D341Med (cell line): ENCODE results near the gene HDAC2.

ENCODE experiments used
- DNase-seq: peaks from one replicate; pipeline ENCODE4 v3.0.0; 2012; ENCODE audit warnings: low spot score

Gene HDAC2

GRCh38 chr6:113909224-113909856 lies 61.6 kb downstream of the HDAC2 start:
- DNase-seq = peak; percentile 60

DNA sequence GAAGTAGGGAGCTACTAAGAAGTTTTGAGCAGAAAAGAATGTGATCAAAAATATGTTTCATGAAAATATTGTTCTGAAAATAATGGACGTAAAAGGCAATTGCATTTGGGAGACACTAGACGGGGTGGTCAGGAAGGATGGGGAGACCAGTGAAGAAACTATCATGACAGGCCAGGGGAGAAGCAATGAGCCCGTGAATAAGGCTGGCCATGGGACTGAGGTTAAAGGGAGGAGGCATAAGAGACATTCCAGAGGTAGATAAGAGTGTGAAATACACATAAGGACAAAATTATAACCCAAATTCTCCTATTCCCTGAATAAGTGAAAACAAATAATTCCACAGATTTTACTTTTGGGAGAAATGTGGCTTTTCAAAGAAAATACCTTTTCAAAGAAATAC lies 62.1 kb downstream of the HDAC2 start:
- DNase-seq = no peak

DNA sequence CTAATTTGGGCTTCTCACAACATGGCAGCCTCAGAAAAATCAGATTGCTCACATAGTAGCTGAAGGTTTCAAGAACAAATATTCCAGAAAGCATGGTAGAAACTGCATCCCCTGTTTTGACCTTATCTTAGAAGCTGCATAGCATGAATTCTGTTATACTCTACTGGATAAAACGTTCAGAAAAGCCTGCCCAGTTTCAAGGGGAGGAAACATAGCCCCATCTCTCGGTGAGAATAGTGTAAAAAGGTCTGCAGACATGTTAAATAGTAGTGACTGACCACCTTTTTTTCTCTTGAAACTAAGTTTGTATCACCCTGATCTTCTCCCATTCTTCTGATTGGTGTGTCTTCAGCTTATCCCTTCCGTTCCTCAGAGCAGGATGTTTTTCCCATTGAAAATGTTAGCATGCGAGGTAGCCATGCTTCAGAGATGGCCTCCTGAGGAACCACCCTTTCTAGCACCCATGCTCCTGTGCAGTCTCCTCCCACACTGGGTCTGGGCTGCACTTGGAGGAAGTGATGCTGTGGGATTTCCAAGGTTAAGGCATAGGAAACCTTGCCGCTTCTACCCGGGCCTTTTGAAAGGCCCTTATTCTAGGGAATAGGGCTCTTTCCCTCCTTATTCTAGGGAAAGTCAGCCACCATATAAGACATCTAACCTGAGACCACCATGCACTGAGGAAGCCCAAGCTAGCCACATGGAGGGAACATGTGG lies 63.7 kb downstream of the HDAC2 start:
- no peak for DNase-seq

- no peak for DNase-seq
Observed at GRCh38 chr6:113903666-113904330, 67.2 kb downstream of the HDAC2 start.

DNA sequence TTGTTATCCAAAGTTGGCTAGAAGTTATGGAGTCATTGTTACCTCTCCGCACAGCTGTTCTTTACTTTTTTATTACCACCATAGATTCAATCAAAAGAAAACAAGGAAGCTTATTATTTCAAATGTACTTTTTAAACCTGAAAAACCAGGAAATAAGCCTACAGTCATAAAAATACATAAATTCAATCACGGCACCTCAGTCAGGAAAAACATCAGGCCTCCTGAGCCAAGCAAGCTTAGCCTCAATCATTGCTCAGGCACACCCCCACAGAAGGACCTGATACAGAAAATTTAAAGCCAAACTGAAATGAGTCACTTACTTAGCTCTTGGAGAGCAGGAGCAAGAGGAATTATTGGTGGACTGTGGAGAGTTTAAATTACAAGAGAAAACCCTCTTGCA lies 69.5 kb downstream of the HDAC2 start:
- DNase-seq = no peak

GRCh38 chr6:113894712-113895674 lies 76.0 kb downstream of the HDAC2 start:
- DNase-seq = no peak

GRCh38 chr6:113893866-113894265 lies 77.1 kb downstream of the HDAC2 start:
- no peak for DNase-seq

- DNase-seq = no peak
Observed at GRCh38 chr6:113893451-113893850, 77.5 kb downstream of the HDAC2 start.

DNA sequence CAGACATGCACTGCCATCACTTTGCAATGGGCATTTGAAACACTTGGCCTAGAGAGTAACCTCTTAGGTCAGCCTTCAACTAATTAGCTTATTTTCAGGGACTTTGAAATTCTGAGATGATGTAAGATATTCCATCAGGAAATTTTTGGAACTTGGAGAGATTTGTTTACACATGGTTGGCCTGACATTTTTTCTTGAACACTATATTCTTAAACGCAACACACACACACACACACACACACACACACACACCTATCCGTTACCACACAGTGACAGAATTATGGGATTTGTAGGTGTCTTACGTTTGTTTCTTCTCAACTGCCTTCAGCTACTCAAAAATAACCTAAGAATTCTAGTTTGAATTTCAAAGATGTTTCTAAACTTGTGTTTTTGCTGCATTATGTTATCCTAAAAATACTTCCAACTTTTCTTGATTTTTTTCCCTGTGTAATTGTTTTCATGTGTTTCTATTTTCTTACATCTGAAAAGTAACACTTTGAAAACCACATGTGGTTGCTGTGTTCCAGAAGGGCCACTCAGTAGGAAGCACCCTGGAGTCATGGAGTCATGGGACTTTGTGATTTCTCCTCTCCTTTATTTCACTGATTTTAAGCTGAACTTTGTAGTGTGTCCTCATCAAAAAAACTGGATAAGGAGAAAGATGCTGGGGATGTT lies 81.9 kb downstream of the HDAC2 start:
- DNase-seq = no peak

- DNase-seq = no peak
Observed at GRCh38 chr6:113888493-113888892, 82.5 kb downstream of the HDAC2 start.

DNA sequence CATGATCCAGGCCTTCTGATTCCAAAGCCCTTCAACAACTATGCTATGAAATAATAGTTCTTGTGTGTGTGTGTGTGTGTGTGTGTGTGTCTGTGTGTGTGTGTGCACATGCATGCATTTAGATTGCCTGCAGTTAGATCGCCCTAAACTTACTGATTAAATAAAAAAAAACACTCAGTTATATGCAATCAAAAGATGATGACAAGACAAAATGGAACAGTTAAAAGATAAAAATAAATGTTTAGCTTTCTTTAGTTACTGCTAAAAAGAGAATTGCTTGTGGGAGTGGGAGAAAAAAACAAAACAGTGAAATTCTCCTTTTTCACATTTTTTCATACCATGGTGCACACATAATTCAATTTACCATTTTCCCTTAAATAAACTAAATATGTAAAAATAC lies 84.4 kb downstream of the HDAC2 start:
- no peak for DNase-seq

DNA sequence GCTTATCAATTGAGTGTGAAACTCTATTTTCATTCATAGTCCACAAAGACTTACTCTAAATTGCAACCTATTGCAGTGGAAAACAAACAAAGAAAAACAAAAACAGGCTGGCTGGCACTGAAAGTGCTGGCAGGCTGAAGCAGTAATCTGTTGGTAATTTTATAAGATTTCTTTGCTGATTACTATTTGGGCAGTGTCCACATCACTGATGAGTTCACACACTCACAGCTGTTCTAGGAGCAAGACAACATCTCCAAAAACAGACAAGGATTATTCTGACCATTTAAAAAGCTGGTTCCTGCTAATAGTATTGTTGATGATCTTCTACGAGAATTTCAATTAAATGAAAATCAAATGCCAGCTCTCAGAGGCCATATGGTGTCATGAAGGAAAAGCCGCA lies 86.9 kb downstream of the HDAC2 start:
- DNase-seq = no peak
